ENCODE results near the gene RGS3. TPM values are rescaled to one million over a fixed set of nuclear protein-coding genes. Genes with fewer than 3 reads are reported as not detected.

Gene RGS3
- total RNA-seq, 2 donors from 2014 or later, result 36.5 to 48.2 TPM

- peak overlapping the region; percentile 80 for H3K27ac Mint-ChIP-seq
- no peaks in the 10 kb centered on the region for H3K9me3 Mint-ChIP-seq
- no peaks in the 10 kb centered on the region for H3K27me3 Mint-ChIP-seq (ENCODE audit: low read depth)
- H3K4me3 Mint-ChIP-seq, result peak overlapping the region; percentile 41 to 73
- peaks cover 82% of the 10 kb centered on the region for H3K4me1 Mint-ChIP-seq (ENCODE audit: low read depth)
- peak; percentile 30 to 33 for ATAC-seq (replicated peaks in 1 of 2)
- DNase-seq, result peak; percentile 34 to 54
- peaks cover 0 to 2% of the 10 kb centered on the region in 2 donors for H3K36me3 Mint-ChIP-seq (ENCODE audit: insufficient read depth in 2 of 2)
Observed at GRCh38 chr9:113616621-113617496, 153.3 kb downstream of the RGS3 start.

- peaks cover 0 to 2% of the 10 kb centered on the region in 2 donors for H3K36me3 Mint-ChIP-seq (ENCODE audit: insufficient read depth in 2 of 2)
- peak overlapping the region; percentile 41 to 72 for H3K4me3 Mint-ChIP-seq
- H3K9me3 Mint-ChIP-seq, result no peaks in the 10 kb centered on the region
- H3K4me1 Mint-ChIP-seq (ENCODE audit: low read depth), result peaks cover 89% of the 10 kb centered on the region
- peak overlapping the region; percentile 80 for H3K27ac Mint-ChIP-seq
- ATAC-seq (replicated peaks in 1 of 2), result no peak
- no peaks in the 10 kb centered on the region for H3K27me3 Mint-ChIP-seq (ENCODE audit: low read depth)
- no peak for DNase-seq
Observed at GRCh38 chr9:113617550-113617949, 154.0 kb downstream of the RGS3 start.

- no peaks in the 10 kb centered on the region for H3K9me3 Mint-ChIP-seq
- no peak for DNase-seq
- H3K36me3 Mint-ChIP-seq (ENCODE audit: insufficient read depth in 2 of 2), result peaks cover 0 to 2% of the 10 kb centered on the region in 2 donors
- no peak overlapping the region for H3K27ac Mint-ChIP-seq
- peak overlapping the region; percentile 8 to 65 for H3K4me3 Mint-ChIP-seq
- H3K4me1 Mint-ChIP-seq (ENCODE audit: low read depth), result peaks cover 99% of the 10 kb centered on the region
- no peak for ATAC-seq (replicated peaks in 1 of 2)
- no peaks in the 10 kb centered on the region for H3K27me3 Mint-ChIP-seq (ENCODE audit: low read depth)
Observed at GRCh38 chr9:113618836-113619490, 155.4 kb downstream of the RGS3 start.

GRCh38 chr9:113619491-113620376 lies 156.2 kb downstream of the RGS3 start:
- DNase-seq (no peak), ATAC-seq (replicated peaks in 1 of 2) (no peak)
- H3K9me3 Mint-ChIP-seq, result no peaks in the 10 kb centered on the region
- peaks cover 94% of the 10 kb centered on the region for H3K4me1 Mint-ChIP-seq (ENCODE audit: low read depth)
- peak overlapping the region; percentile 2 for H3K27ac Mint-ChIP-seq
- peak overlapping the region; percentile 64 to 65 for H3K4me3 Mint-ChIP-seq
- no peaks in the 10 kb centered on the region for H3K27me3 Mint-ChIP-seq (ENCODE audit: low read depth)
- H3K36me3 Mint-ChIP-seq (ENCODE audit: insufficient read depth in 2 of 2), result peaks cover 0 to 2% of the 10 kb centered on the region in 2 donors

GRCh38 chr9:113620377-113621161 lies 157.0 kb downstream of the RGS3 start:
- Mint-ChIP-seq H3K4me3 (peak overlapping the region; percentile 64 to 65), H3K27me3 (ENCODE audit: low read depth) (no peaks in the 10 kb centered on the region), H3K9me3 (no peaks in the 10 kb centered on the region), H3K27ac (no peak overlapping the region), H3K4me1 (ENCODE audit: low read depth) (peaks cover 92% of the 10 kb centered on the region), H3K36me3 (ENCODE audit: insufficient read depth in 2 of 2) (peaks cover 0 to 2% of the 10 kb centered on the region in 2 donors)
- ATAC-seq (replicated peaks in 1 of 2) (peak; percentile 11 to 14), DNase-seq (peak; percentile 49 to 68)

- Mint-ChIP-seq H3K4me3 (peak overlapping the region; percentile 65 to 79), H3K27ac (peak overlapping the region; percentile 93), H3K36me3 (ENCODE audit: insufficient read depth in 2 of 2) (peaks cover 0 to 2% of the 10 kb centered on the region in 2 donors), H3K9me3 (no peaks in the 10 kb centered on the region), H3K4me1 (ENCODE audit: low read depth) (peaks cover 84% of the 10 kb centered on the region), H3K27me3 (ENCODE audit: low read depth) (no peaks in the 10 kb centered on the region)
- ATAC-seq (replicated peaks in 1 of 2), result no peak
- DNase-seq, result no peak
Observed at GRCh38 chr9:113621309-113621791, 157.8 kb downstream of the RGS3 start.

GRCh38 chr9:113621980-113622379 lies 158.5 kb downstream of the RGS3 start:
- Mint-ChIP-seq H3K36me3 (ENCODE audit: insufficient read depth in 2 of 2) (peaks cover 0 to 2% of the 10 kb centered on the region in 2 donors), H3K27me3 (ENCODE audit: low read depth) (no peaks in the 10 kb centered on the region), H3K9me3 (no peaks in the 10 kb centered on the region), H3K27ac (peak overlapping the region; percentile 93), H3K4me1 (ENCODE audit: low read depth) (peaks cover 79% of the 10 kb centered on the region), H3K4me3 (peak overlapping the region; percentile 65 to 79)
- DNase-seq, result no peak
- ATAC-seq (replicated peaks in 1 of 2), result no peak

- Mint-ChIP-seq H3K4me3 (peak overlapping the region; percentile 65 to 79), H3K27me3 (ENCODE audit: low read depth) (no peaks in the 10 kb centered on the region), H3K27ac (peak overlapping the region; percentile 93), H3K4me1 (ENCODE audit: low read depth) (peaks cover 79% of the 10 kb centered on the region), H3K9me3 (no peaks in the 10 kb centered on the region), H3K36me3 (ENCODE audit: insufficient read depth in 2 of 2) (peaks cover 0 to 2% of the 10 kb centered on the region in 2 donors)
- DNase-seq (peak; percentile 76 to 87), ATAC-seq (replicated peaks in 1 of 2) (peak; percentile 92)
Observed at GRCh38 chr9:113622600-113623400, 159.3 kb downstream of the RGS3 start.

- H3K4me1 Mint-ChIP-seq (ENCODE audit: low read depth), result peaks cover 76% of the 10 kb centered on the region
- H3K27me3 Mint-ChIP-seq (ENCODE audit: low read depth), result peaks cover 9% of the 10 kb centered on the region
- peak overlapping the region; percentile 85 for H3K27ac Mint-ChIP-seq
- no peak for DNase-seq
- ATAC-seq (replicated peaks in 1 of 2), result no peak
- H3K9me3 Mint-ChIP-seq, result no peaks in the 10 kb centered on the region
- peak overlapping the region in 1 of 2 donors; percentile 79 for H3K4me3 Mint-ChIP-seq
- H3K36me3 Mint-ChIP-seq (ENCODE audit: insufficient read depth in 2 of 2), result peaks cover 0 to 2% of the 10 kb centered on the region in 2 donors
Observed at GRCh38 chr9:113623851-113624485, 160.4 kb downstream of the RGS3 start.

GRCh38 chr9:113624721-113625120 lies 161.2 kb downstream of the RGS3 start:
- H3K36me3 Mint-ChIP-seq (ENCODE audit: insufficient read depth in 2 of 2), result peaks cover 0 to 2% of the 10 kb centered on the region in 2 donors
- no peak overlapping the region for H3K4me3 Mint-ChIP-seq
- H3K9me3 Mint-ChIP-seq, result no peaks in the 10 kb centered on the region
- no peak overlapping the region for H3K27ac Mint-ChIP-seq
- peaks cover 9% of the 10 kb centered on the region for H3K27me3 Mint-ChIP-seq (ENCODE audit: low read depth)
- DNase-seq (no peak), ATAC-seq (replicated peaks in 1 of 2) (no peak)
- H3K4me1 Mint-ChIP-seq (ENCODE audit: low read depth), result peaks cover 68% of the 10 kb centered on the region

GRCh38 chr9:113625486-113625885 lies 162.0 kb downstream of the RGS3 start:
- Mint-ChIP-seq H3K36me3 (ENCODE audit: insufficient read depth in 2 of 2) (peaks cover 0 to 2% of the 10 kb centered on the region in 2 donors), H3K9me3 (no peaks in the 10 kb centered on the region), H3K27me3 (ENCODE audit: low read depth) (peaks cover 9% of the 10 kb centered on the region), H3K27ac (no peak overlapping the region), H3K4me1 (ENCODE audit: low read depth) (peaks cover 60% of the 10 kb centered on the region), H3K4me3 (no peak overlapping the region)
- no peak for DNase-seq
- no peak for ATAC-seq (replicated peaks in 1 of 2)

All from activated T-cell treated with anti-CD3 and anti-CD28 coated beads, Interleukin-2, amount 50 U/mL, for 72 hours (primary cell).